ENCODE data around the gene ZNF518A. TPM values are rescaled to one million over a fixed set of nuclear protein-coding genes. Genes with fewer than 3 reads are reported as not detected.

ZNF518A gene
- total RNA-seq, 1 experiment from 2014 or later, result 36.7 TPM

DNA sequence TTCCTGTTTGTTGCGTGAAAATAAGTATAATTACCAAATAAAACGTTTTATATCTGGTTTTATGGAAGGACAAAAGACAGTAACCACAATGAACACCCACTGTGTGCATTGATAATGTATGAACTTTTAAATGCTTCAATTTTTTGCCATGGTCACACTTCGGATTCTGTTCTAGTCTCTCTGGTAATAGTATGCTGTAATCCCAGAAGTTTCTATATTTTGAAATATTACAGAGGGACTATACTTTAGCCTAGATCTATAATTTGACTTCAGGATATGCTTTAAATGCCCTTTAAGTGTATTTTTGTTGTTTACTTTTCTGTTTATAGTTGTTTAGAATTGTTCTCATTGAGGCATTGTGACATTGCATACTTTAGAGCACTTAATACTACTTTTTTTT lies 1.5 kb downstream of the ZNF518A start:
- ChIA-PET CTCF (no interaction called here), RAD21 (ENCODE audit: low non-redundant PET in 1 of 2, low total read pairs in 2 of 2, uncharacterized antibody in 2 of 2, unreplicated experiment in 2 of 2) (no interaction called here), POLR2A (no interaction called here)
- intact Hi-C loops (cut with micrococcal nuclease), result no loop called here
- DNase-seq (ENCODE audit: low read depth, low spot score) (no peak), ATAC-seq (no peak)
- H3K9ac ChIP-seq (ENCODE audit: low read length), result peak overlapping the region; percentile 89
- H3K9me3 ChIP-seq (ENCODE audit: control insufficient read depth in 1 of 2, insufficient read depth in 1 of 2, low read depth in 1 of 2, low read length in 2 of 2), result no peaks in the 10 kb centered on the region
- no peaks in the 10 kb centered on the region for H3K9me2 ChIP-seq (ENCODE audit: insufficient read depth)
- no TSS peak for BruUV-seq (replicated peaks)
- H3K36me3 ChIP-seq (ENCODE audit: control insufficient read depth in 1 of 2, insufficient read depth in 2 of 2, low read length in 2 of 2), result peaks cover 20 to 27% of the 10 kb centered on the region in 2 experiments; a peak in 3 of 4 replicates
- peak overlapping the region; percentile 59 to 71 for H3K4me3 ChIP-seq (replicated peaks in 1 of 2; ENCODE audit: low read depth in 1 of 2, low read length in 2 of 2)
- peak overlapping the region; percentile 85 for H3K4me2 ChIP-seq (ENCODE audit: low read length)
- H2AFZ ChIP-seq (ENCODE audit: low read depth, low read length, poor library complexity, severe bottlenecking), result no peak overlapping the region
- H3K79me2 ChIP-seq (ENCODE audit: insufficient read depth, low read length), result peaks cover 59% of the 10 kb centered on the region
- no peaks in the 10 kb centered on the region for H3K27me3 ChIP-seq (ENCODE audit: insufficient read depth, low read length)
- H4K20me1 ChIP-seq (ENCODE audit: insufficient read depth), result no peaks in the 10 kb centered on the region; the same call in 1 of the 2 replicates
- H3K27ac ChIP-seq (ENCODE audit: low read depth, low read length), result peak overlapping the region; percentile 94; the same call in 1 of the 2 replicates
- no peak for TF ChIP-seq YY1 (IDR thresholded peaks at IDR 0.05; ENCODE audit: extremely low read depth, insufficient replicate concordance, low read depth, low read length)
- no peak for TF ChIP-seq CBX3 (IDR thresholded peaks at IDR 0.05; ENCODE audit: low read depth)
- TF ChIP-seq, protein P1, sequence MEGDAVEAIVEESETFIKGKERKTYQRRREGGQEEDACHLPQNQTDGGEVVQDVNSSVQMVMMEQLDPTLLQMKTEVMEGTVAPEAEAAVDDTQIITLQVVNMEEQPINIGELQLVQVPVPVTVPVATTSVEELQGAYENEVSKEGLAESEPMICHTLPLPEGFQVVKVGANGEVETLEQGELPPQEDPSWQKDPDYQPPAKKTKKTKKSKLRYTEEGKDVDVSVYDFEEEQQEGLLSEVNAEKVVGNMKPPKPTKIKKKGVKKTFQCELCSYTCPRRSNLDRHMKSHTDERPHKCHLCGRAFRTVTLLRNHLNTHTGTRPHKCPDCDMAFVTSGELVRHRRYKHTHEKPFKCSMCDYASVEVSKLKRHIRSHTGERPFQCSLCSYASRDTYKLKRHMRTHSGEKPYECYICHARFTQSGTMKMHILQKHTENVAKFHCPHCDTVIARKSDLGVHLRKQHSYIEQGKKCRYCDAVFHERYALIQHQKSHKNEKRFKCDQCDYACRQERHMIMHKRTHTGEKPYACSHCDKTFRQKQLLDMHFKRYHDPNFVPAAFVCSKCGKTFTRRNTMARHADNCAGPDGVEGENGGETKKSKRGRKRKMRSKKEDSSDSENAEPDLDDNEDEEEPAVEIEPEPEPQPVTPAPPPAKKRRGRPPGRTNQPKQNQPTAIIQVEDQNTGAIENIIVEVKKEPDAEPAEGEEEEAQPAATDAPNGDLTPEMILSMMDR (IDR thresholded peaks at IDR 0.05 in 2 of 3, conservative IDR thresholded peaks at IDR 0.05 in 1 of 3; ENCODE audit: borderline replicate concordance in 1 of 3, insufficient read depth in 1 of 3, low read depth in 2 of 3, low read length in 2 of 3), result no peak
- TF ChIP-seq ZFX (IDR thresholded peaks at IDR 0.05), result no peak
- H3K4me1 ChIP-seq (ENCODE audit: control insufficient read depth in 1 of 2, insufficient read depth in 2 of 2, low read length in 2 of 2), result peaks cover 14 to 22% of the 10 kb centered on the region in 2 experiments; a peak in 3 of 4 replicates

- ChIA-PET POLR2A (no interaction called here), CTCF (no interaction called here)
- no TSS peak for BruUV-seq (replicated peaks)
These were observed 3.0 kb downstream of the ZNF518A start for GRCh38 chr10:96133135-96133534.

More at GRCh38 chr10:96133135-96133534, 3.0 kb downstream of the ZNF518A start:
- Histone ChIP-seq H3K79me2 (ENCODE audit: insufficient read depth, low read length) (peaks cover 73% of the 10 kb centered on the region), H3K4me3 (replicated peaks in 1 of 2; ENCODE audit: low read depth in 1 of 2, low read length in 2 of 2) (no peak overlapping the region), H3K4me1 (ENCODE audit: control insufficient read depth in 1 of 2, insufficient read depth in 2 of 2, low read length in 2 of 2) (peaks cover 14 to 22% of the 10 kb centered on the region in 2 experiments; a peak in 3 of 4 replicates), H3K27ac (ENCODE audit: low read depth, low read length) (no peak overlapping the region), H3K9me2 (ENCODE audit: insufficient read depth) (no peaks in the 10 kb centered on the region), H2AFZ (ENCODE audit: low read depth, low read length, poor library complexity, severe bottlenecking) (no peak overlapping the region), H3K4me2 (ENCODE audit: low read length) (no peak overlapping the region), H4K20me1 (ENCODE audit: insufficient read depth) (no peaks in the 10 kb centered on the region; the same call in 1 of the 2 replicates), H3K36me3 (ENCODE audit: control insufficient read depth in 1 of 2, insufficient read depth in 2 of 2, low read length in 2 of 2) (peaks cover 22 to 36% of the 10 kb centered on the region in 2 experiments; a peak in 3 of 4 replicates), H3K9ac (ENCODE audit: low read length) (no peak overlapping the region), H3K27me3 (ENCODE audit: insufficient read depth, low read length) (no peaks in the 10 kb centered on the region), H3K9me3 (ENCODE audit: control insufficient read depth in 1 of 2, insufficient read depth in 1 of 2, low read depth in 1 of 2, low read length in 2 of 2) (no peaks in the 10 kb centered on the region)
- intact Hi-C loops (cut with micrococcal nuclease), result no loop called here
- ATAC-seq (no peak), DNase-seq (ENCODE audit: low read depth, low spot score) (no peak)
- TF ChIP-seq RAD21 (IDR thresholded peaks at IDR 0.05; ENCODE audit: low read depth), result no peak
- no peak for TF ChIP-seq CEBPB (IDR thresholded peaks at IDR 0.05; ENCODE audit: low read depth)
- no peak for TF ChIP-seq ZFX (IDR thresholded peaks at IDR 0.05)
- TF ChIP-seq FOSL1 (IDR thresholded peaks at IDR 0.05; ENCODE audit: low read depth), result 0 out of 2 replicates have a peak, but pooled peaks have one; percentile 5
- no peak for TF ChIP-seq SRF (IDR thresholded peaks at IDR 0.05; ENCODE audit: low read depth)
- TF ChIP-seq, protein P1 (IDR thresholded peaks at IDR 0.05 in 2 of 3, conservative IDR thresholded peaks at IDR 0.05 in 1 of 3; ENCODE audit: borderline replicate concordance in 1 of 3, insufficient read depth in 1 of 3, low read depth in 2 of 3, low read length in 2 of 3), result no peak
- no peak for TF ChIP-seq POLR2A (IDR thresholded peaks at IDR 0.05; ENCODE audit: borderline replicate concordance, extremely low read depth, insufficient read depth, insufficient read length)
- no peak for TF ChIP-seq SIN3A (IDR thresholded peaks at IDR 0.05; ENCODE audit: low read depth)
- RAD21 ChIA-PET (ENCODE audit: low non-redundant PET in 1 of 2, low total read pairs in 2 of 2, uncharacterized antibody in 2 of 2, unreplicated experiment in 2 of 2), result no interaction called here

Data from HCT116 (cell line).